RPMI7951 (cell line): ENCODE measurements around the gene AFAP1L2. TPM values are rescaled to one million over a fixed set of nuclear protein-coding genes. Genes with fewer than 3 reads are reported as not detected.

Experiments used
- DNase-seq: peaks from one replicate; pipeline ENCODE4 v3.0.0-alpha.2; 2012; ENCODE audit warnings: low read depth
- total RNA-seq: library from RNA; depleted of rRNA; stranded (reverse); fragments of >200 nt; shearing (Covaris generic); gene quantifications from 2 replicates; pipeline ENCODE4 v1.2.3, GENCODE V29; 2014

AFAP1L2 gene
- total RNA-seq, 1 experiment from 2014 or later, result 2.0 TPM

- peak; percentile 57 for DNase-seq
These were observed 94.0 kb downstream of the AFAP1L2 start for GRCh38 chr10:114310346-114310745.

- DNase-seq, result no peak
These were observed 95.0 kb downstream of the AFAP1L2 start for GRCh38 chr10:114309364-114309651.

- peak; percentile 60 for DNase-seq
These were observed 95.6 kb downstream of the AFAP1L2 start for GRCh38 chr10:114308531-114309363.

GRCh38 chr10:114307731-114308130, 96.6 kb downstream of the AFAP1L2 start:
- DNase-seq, result no peak

GRCh38 chr10:114306116-114306973, 98.0 kb downstream of the AFAP1L2 start:
- peak; percentile 99 for DNase-seq

GRCh38 chr10:114305521-114305925, 98.8 kb downstream of the AFAP1L2 start:
- DNase-seq, result no peak

GRCh38 chr10:114304571-114305421, 99.5 kb downstream of the AFAP1L2 start:
- DNase-seq, result no peak

GRCh38 chr10:114304017-114304570, 100.2 kb downstream of the AFAP1L2 start:
- peak; percentile 79 for DNase-seq

- DNase-seq, result no peak
These were observed 100.7 kb downstream of the AFAP1L2 start for GRCh38 chr10:114303556-114303955.

GRCh38 chr10:114301951-114302710, 102.2 kb downstream of the AFAP1L2 start:
- DNase-seq, result no peak

- DNase-seq, result no peak
These were observed 103.1 kb downstream of the AFAP1L2 start for GRCh38 chr10:114301177-114301576.

GRCh38 chr10:114300036-114300645, 104.2 kb downstream of the AFAP1L2 start:
- DNase-seq, result no peak

- DNase-seq, result no peak
These were observed 107.1 kb downstream of the AFAP1L2 start for GRCh38 chr10:114297136-114297705.

GRCh38 chr10:114295393-114295792, 108.9 kb downstream of the AFAP1L2 start:
- no peak for DNase-seq

GRCh38 chr10:114294549-114294948, 109.8 kb downstream of the AFAP1L2 start:
- DNase-seq, result no peak

GRCh38 chr10:114293075-114293474, 111.2 kb downstream of the AFAP1L2 start:
- no peak for DNase-seq

GRCh38 chr10:114291516-114291915, 112.8 kb downstream of the AFAP1L2 start:
- no peak for DNase-seq

GRCh38 chr10:114291076-114291475, 113.2 kb downstream of the AFAP1L2 start:
- DNase-seq, result no peak

- DNase-seq, result no peak
These were observed 114.3 kb downstream of the AFAP1L2 start for GRCh38 chr10:114290038-114290437.

GRCh38 chr10:114289096-114289436, 115.2 kb downstream of the AFAP1L2 start:
- DNase-seq, result no peak
